GM18517 (cell line): Measurements from ENCODE around the gene AHRR.
"Not testable (repeated sequence)": the region's sequence is repeated elsewhere in the genome, so short reads cannot be mapped to it uniquely, and the experiment has no call there.

Experiments used
- ATAC-seq: cut with Tn5 transposase; IDR thresholded peaks from one replicate; pipeline ENCODE4 v1.9.1; 2021; ENCODE audit warnings: mild to moderate bottlenecking, moderate library complexity; ENCODE audit not compliant: unreplicated experiment

Gene AHRR

GRCh38 chr5:392431-392988 is 71.0 kb downstream of the AHRR start:
- ATAC-seq = no peak

- no peak for ATAC-seq
These were observed 72.3 kb downstream of the AHRR start for GRCh38 chr5:393846-394275.

- no peak for ATAC-seq
These were observed 73.2 kb downstream of the AHRR start for GRCh38 chr5:394671-395155.

- ATAC-seq = no peak
These were observed 73.8 kb downstream of the AHRR start for GRCh38 chr5:395156-395920.

GRCh38 chr5:395921-396530 is 74.5 kb downstream of the AHRR start:
- no peak for ATAC-seq

GRCh38 chr5:396531-396961 is 75.0 kb downstream of the AHRR start:
- no peak for ATAC-seq

- not testable (repeated sequence) for ATAC-seq
These were observed 76.6 kb downstream of the AHRR start for GRCh38 chr5:398141-398474.

GRCh38 chr5:398475-399295 is 77.2 kb downstream of the AHRR start:
- ATAC-seq = no peak

- ATAC-seq = peak; percentile 70
These were observed 78.1 kb downstream of the AHRR start for GRCh38 chr5:399296-400281.

- ATAC-seq = peak; percentile 15
These were observed 79.0 kb downstream of the AHRR start for GRCh38 chr5:400282-401145.

GRCh38 chr5:401146-402034 is 79.9 kb downstream of the AHRR start:
- ATAC-seq = no peak

- ATAC-seq = not testable (repeated sequence)
These were observed 80.7 kb downstream of the AHRR start for GRCh38 chr5:402219-402614.

- ATAC-seq = no peak
These were observed 81.3 kb downstream of the AHRR start for GRCh38 chr5:402615-403359.

- ATAC-seq = no peak
These were observed 82.5 kb downstream of the AHRR start for GRCh38 chr5:403995-404394.

- ATAC-seq = no peak
These were observed 83.2 kb downstream of the AHRR start for GRCh38 chr5:404666-405241.

GRCh38 chr5:405421-405820 is 83.9 kb downstream of the AHRR start:
- no peak for ATAC-seq

- ATAC-seq = no peak
These were observed 84.5 kb downstream of the AHRR start for GRCh38 chr5:406041-406440.
